Measurements from ENCODE around the gene ROBO2. TPM values are rescaled to one million over a fixed set of nuclear protein-coding genes. Genes with fewer than 3 reads are reported as not detected.

The ROBO2 gene
- total and polyA plus RNA-seq, 2 experiments from 2014 or later, result 1.5 to 7.8 TPM

GRCh38 chr3:77595371-77595870 lies 555.5 kb downstream of the ROBO2 start:
- Mint-ChIP-seq H3K36me3 (ENCODE audit: low read depth) (no peaks in the 10 kb centered on the region), H3K4me1 (no peaks in the 10 kb centered on the region), H3K27me3 (ENCODE audit: insufficient read depth, low read depth, poor library complexity) (no peaks in the 10 kb centered on the region), H3K4me3 (no peak overlapping the region), H3K27ac (no peak overlapping the region), H3K9me3 (no peaks in the 10 kb centered on the region)
- H3K27me3 ChIP-seq (ENCODE audit: insufficient read depth), result no peaks in the 10 kb centered on the region
- no peak for TF ChIP-seq JUNB (IDR thresholded peaks at IDR 0.05; ENCODE audit: unreplicated experiment)
- no peak for TF ChIP-seq CREB1 (CRISPR knock-in tag; IDR thresholded peaks at IDR 0.05; ENCODE audit: low read depth)
- TF ChIP-seq EZH2 (IDR thresholded peaks at IDR 0.05; ENCODE audit: low read depth, unreplicated experiment), result no peak
- no peak for TF ChIP-seq CTCF (conservative IDR thresholded peaks at IDR 0.05; ENCODE audit: low read depth in 2 of 2)
- no peak for TF ChIP-seq POLR2AphosphoS5 (IDR thresholded peaks at IDR 0.05; ENCODE audit: low read depth)
- TF ChIP-seq NANOG (IDR thresholded peaks at IDR 0.05; ENCODE audit: borderline replicate concordance), result no peak
- TF ChIP-seq ETS1 (IDR thresholded peaks at IDR 0.05), result no peak
- no peak for TF ChIP-seq ZNF114 (CRISPR knock-in tag; IDR thresholded peaks at IDR 0.05)
- TF ChIP-seq REST (IDR thresholded peaks at IDR 0.05; ENCODE audit: unreplicated experiment), result no peak
- TF ChIP-seq ZNF462 (CRISPR knock-in tag; IDR thresholded peaks at IDR 0.05), result no peak
- no peak for TF ChIP-seq EZH2phosphoT487 (IDR thresholded peaks at IDR 0.05; ENCODE audit: unreplicated experiment)
- TF ChIP-seq ZNF331 (CRISPR knock-in tag; IDR thresholded peaks at IDR 0.05; ENCODE audit: low read depth), result no peak
- TF ChIP-seq STAT1 (IDR thresholded peaks at IDR 0.05; ENCODE audit: unreplicated experiment), result no peak
- H3K79me2 ChIP-seq (replicated peaks; ENCODE audit: insufficient read depth), result no peaks in the 10 kb centered on the region
- H2AFZ ChIP-seq, result no peak overlapping the region
- no peak overlapping the region for H3K27ac ChIP-seq (ENCODE audit: low read depth)
- no peaks in the 10 kb centered on the region; the same call in 1 of the 2 replicates for H3K9me2 ChIP-seq (ENCODE audit: insufficient read depth)
- no peak overlapping the region for H3K4me2 ChIP-seq
- ATAC-seq (no peak), DNase-seq (ENCODE audit: low spot score) (no peak)
- no peaks in the 10 kb centered on the region for H4K20me1 ChIP-seq (replicated peaks; ENCODE audit: insufficient read depth)
- H3K4me1 ChIP-seq (ENCODE audit: insufficient read depth), result no peaks in the 10 kb centered on the region
- no peak overlapping the region for H3K4me3 ChIP-seq
- no peaks in the 10 kb centered on the region for H3F3A ChIP-seq (replicated peaks; ENCODE audit: low read depth)
- no peaks in the 10 kb centered on the region for H3K36me3 ChIP-seq (ENCODE audit: insufficient read depth)
